ENCODE data around the gene FGFR2.

The FGFR2 gene

GRCh38 chr10:121481180-121481579 lies 117.1 kb downstream of the FGFR2 start:
- DNase-seq: no peak

- DNase-seq: no peak
Observed at GRCh38 chr10:121478556-121478955, 119.7 kb downstream of the FGFR2 start.

GRCh38 chr10:121469797-121470606 lies 128.2 kb downstream of the FGFR2 start:
- DNase-seq: no peak

GRCh38 chr10:121468726-121469125 lies 129.5 kb downstream of the FGFR2 start:
- no peak for DNase-seq

- no peak for DNase-seq
Observed at GRCh38 chr10:121466424-121466823, 131.8 kb downstream of the FGFR2 start.

GRCh38 chr10:121465215-121465614 lies 133.0 kb downstream of the FGFR2 start:
- no peak for DNase-seq

- no peak for DNase-seq
Observed at GRCh38 chr10:121464517-121464916, 133.7 kb downstream of the FGFR2 start.

GRCh38 chr10:121462955-121463354 lies 135.3 kb downstream of the FGFR2 start:
- DNase-seq: no peak

GRCh38 chr10:121462281-121462680 lies 136.0 kb downstream of the FGFR2 start:
- no peak for DNase-seq

- no peak for DNase-seq
Observed at GRCh38 chr10:121461307-121461706, 136.9 kb downstream of the FGFR2 start.

GRCh38 chr10:121460733-121461132 lies 137.5 kb downstream of the FGFR2 start:
- no peak for DNase-seq

- DNase-seq: no peak
Observed at GRCh38 chr10:121459622-121460453, 138.4 kb downstream of the FGFR2 start.

- no peak for DNase-seq
Observed at GRCh38 chr10:121459279-121459621, 139.0 kb downstream of the FGFR2 start.

GRCh38 chr10:121457729-121458128 lies 140.5 kb downstream of the FGFR2 start:
- no peak for DNase-seq

GRCh38 chr10:121455377-121455776 lies 142.9 kb downstream of the FGFR2 start:
- no peak for DNase-seq

GRCh38 chr10:121454781-121455180 lies 143.5 kb downstream of the FGFR2 start:
- no peak for DNase-seq

GRCh38 chr10:121453160-121453559 lies 145.1 kb downstream of the FGFR2 start:
- DNase-seq: no peak

- no peak for DNase-seq
Observed at GRCh38 chr10:121452581-121452980, 145.7 kb downstream of the FGFR2 start.

GRCh38 chr10:121450247-121450646 lies 148.0 kb downstream of the FGFR2 start:
- no peak for DNase-seq

GRCh38 chr10:121449482-121449924 lies 148.7 kb downstream of the FGFR2 start:
- no peak for DNase-seq

GRCh38 chr10:121448766-121449421 lies 149.3 kb downstream of the FGFR2 start:
- no peak for DNase-seq

GRCh38 chr10:121444520-121445165 lies 153.6 kb downstream of the FGFR2 start:
- DNase-seq: no peak
